HG03060 (cell line): ENCODE measurements around the gene GPAT2.
"Not testable (repeated sequence)": the region's sequence is repeated elsewhere in the genome, so short reads cannot be mapped to it uniquely, and the experiment has no call there.

Experiments used
- ATAC-seq: cut with Tn5 transposase; IDR thresholded peaks from one replicate; pipeline ENCODE4 v1.9.1; 2021; ENCODE audit warnings: low read depth, moderate number of reproducible peaks; ENCODE audit not compliant: unreplicated experiment

The GPAT2 gene

GRCh38 chr2:96025194-96025492 lies 9.6 kb downstream of the GPAT2 start:
- no peak for ATAC-seq

GRCh38 chr2:96024336-96025193 lies 10.2 kb downstream of the GPAT2 start:
- ATAC-seq = no peak

GRCh38 chr2:96023701-96024100 lies 11.0 kb downstream of the GPAT2 start:
- not testable (repeated sequence) for ATAC-seq

- ATAC-seq = not testable (repeated sequence)
These were observed 11.8 kb downstream of the GPAT2 start for GRCh38 chr2:96022701-96023447.

GRCh38 chr2:96022126-96022525 lies 12.6 kb downstream of the GPAT2 start:
- not testable (repeated sequence) for ATAC-seq

GRCh38 chr2:96021142-96021541 lies 13.6 kb downstream of the GPAT2 start:
- ATAC-seq = not testable (repeated sequence)

- ATAC-seq = not testable (repeated sequence)
These were observed 14.7 kb downstream of the GPAT2 start for GRCh38 chr2:96019909-96020590.

- ATAC-seq = not testable (repeated sequence)
These were observed 18.4 kb downstream of the GPAT2 start for GRCh38 chr2:96016321-96016720.

GRCh38 chr2:96012792-96013264 lies 21.9 kb downstream of the GPAT2 start:
- not testable (repeated sequence) for ATAC-seq

GRCh38 chr2:96012086-96012791 lies 22.5 kb downstream of the GPAT2 start:
- not testable (repeated sequence) for ATAC-seq

GRCh38 chr2:96011129-96011455 lies 23.6 kb downstream of the GPAT2 start:
- ATAC-seq = not testable (repeated sequence)

- peak; percentile 82 for ATAC-seq
These were observed 24.2 kb downstream of the GPAT2 start for GRCh38 chr2:96010320-96011128.

- ATAC-seq = not testable (repeated sequence)
These were observed 24.9 kb downstream of the GPAT2 start for GRCh38 chr2:96009833-96010232.

- not testable (repeated sequence) for ATAC-seq
These were observed 26.7 kb downstream of the GPAT2 start for GRCh38 chr2:96008051-96008450.

GRCh38 chr2:96006248-96006647 lies 28.5 kb downstream of the GPAT2 start:
- ATAC-seq = not testable (repeated sequence)

- ATAC-seq = not testable (repeated sequence)
These were observed 42.0 kb downstream of the GPAT2 start for GRCh38 chr2:95992520-95993272.

- ATAC-seq = peak; percentile 25
These were observed 42.6 kb downstream of the GPAT2 start for GRCh38 chr2:95992102-95992501.

GRCh38 chr2:95991351-95992094 lies 43.2 kb downstream of the GPAT2 start, which contains the start of gene ANKRD36C:
TSS of gene ANKRD36C (minus strand) at chr2:95991824. CDS start at chr2:95991708, 116 bp downstream.
- ATAC-seq = peak; percentile 80
